Ascending aorta (tissue), 2 donors: ENCODE data around the gene SH2D3A. TPM values are rescaled to one million over a fixed set of nuclear protein-coding genes. Genes with fewer than 3 reads are reported as not detected.

ENCODE experiments used
- DNase-seq, 2 donors: peaks; one replicate each; pipeline ENCODE4 v3.0.0-alpha.2; 2019; ENCODE audit warnings: low spot score in 2 of 2
- H3K27ac ChIP-seq, 2 donors: fragments of 200-600 bp; sonication (generic); one replicate each; pipeline ENCODE4 v1.5.1; 2016 to 2017; ENCODE audit warnings: mild to moderate bottlenecking in 1 of 2
- H3K27me3 ChIP-seq: fragments of 200-600 bp; sonication (generic); one replicate; pipeline ENCODE4 v1.5.1; 2017
- H3K36me3 ChIP-seq, 2 donors: fragments of 200-600 bp; sonication (generic); one replicate each; pipeline ENCODE4 v1.5.1; 2016
- H3K4me1 ChIP-seq, 2 donors: fragments of 200-600 bp; sonication (generic); one replicate each; pipeline ENCODE4 v1.5.1; 2016 to 2017; ENCODE audit warnings: mild to moderate bottlenecking in 1 of 2
- H3K4me3 ChIP-seq, 2 donors: fragments of 200-600 bp; sonication (generic); one replicate each; pipeline ENCODE4 v1.5.1; 2016 to 2017; ENCODE audit warnings: mild to moderate bottlenecking in 1 of 2
- H3K9me3 ChIP-seq, 2 donors: fragments of 200-600 bp; sonication (generic); one replicate each; pipeline ENCODE4 v1.5.1; 2016
- CTCF ChIP-seq, 3 experiments: fragments of 200-600 bp in 2 of 3; fragments of 450-650 bp in 1 of 3; sonication (generic) in 2 of 3; IDR thresholded peaks; one replicate each; pipeline ENCODE4 v1.5.1; 2016 to 2019; ENCODE audit warnings: antibody characterized with exemption in 3 of 3, mild to moderate bottlenecking in 1 of 3, moderate library complexity in 1 of 3
- intact Hi-C: fragments of 100-400 bp; cut with DNase I; formaldehyde crosslinking; loops from one replicate; pipeline ENCODE4 v1.15.1; 2023
- total RNA-seq: library from RNA; depleted of rRNA; stranded (reverse); fragments of >200 nt; gene quantifications from one replicate; pipeline ENCODE4 v1.1.0, GENCODE V29; 2016

Gene SH2D3A
- total RNA-seq, 1 donor from 2014 or later = not detected

DNA sequence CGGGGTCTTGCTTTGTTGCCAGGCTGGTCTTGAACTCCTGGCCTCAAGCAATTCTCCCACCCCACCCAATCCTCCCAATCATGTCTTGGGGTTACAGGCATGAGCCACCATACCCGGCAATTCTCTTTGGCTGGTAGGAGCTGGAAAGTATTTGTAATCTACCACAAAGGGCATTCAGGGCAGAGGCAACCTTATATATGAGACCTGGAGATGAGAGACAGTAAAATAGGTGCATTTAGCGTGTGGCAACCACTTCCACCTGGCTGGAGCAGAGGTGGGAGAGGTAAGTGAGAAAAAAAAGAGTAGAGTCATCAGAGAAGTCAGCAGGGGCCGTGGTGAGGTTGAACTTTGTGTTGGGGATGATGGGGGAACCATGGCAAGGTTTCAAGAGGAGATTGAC lies 42.0 kb upstream of the SH2D3A start:
- H3K27me3 ChIP-seq = no peaks in the 10 kb centered on the region
- H3K4me3 ChIP-seq = no peak overlapping the region
- H3K4me1 ChIP-seq = no peaks in the 10 kb centered on the region
- H3K27ac ChIP-seq = no peak overlapping the region
- no peak for DNase-seq
- TF ChIP-seq CTCF (IDR thresholded peaks at IDR 0.05) = no peak
- no peaks in the 10 kb centered on the region for H3K36me3 ChIP-seq
- no peaks in the 10 kb centered on the region for H3K9me3 ChIP-seq
- intact Hi-C loops = no loop called here

- no peak for TF ChIP-seq CTCF (IDR thresholded peaks at IDR 0.05)
- Histone ChIP-seq H3K27ac (no peak overlapping the region), H3K27me3 (no peaks in the 10 kb centered on the region), H3K36me3 (no peaks in the 10 kb centered on the region), H3K4me3 (no peak overlapping the region), H3K9me3 (no peaks in the 10 kb centered on the region), H3K4me1 (no peaks in the 10 kb centered on the region)
- no peak for DNase-seq
- intact Hi-C loops = no loop called here
Observed at GRCh38 chr19:6808494-6808893, 41.3 kb upstream of the SH2D3A start.

GRCh38 chr19:6807291-6807690 lies 40.1 kb upstream of the SH2D3A start:
- H3K9me3 ChIP-seq = no peaks in the 10 kb centered on the region
- H3K27me3 ChIP-seq = no peaks in the 10 kb centered on the region
- H3K4me1 ChIP-seq = no peaks in the 10 kb centered on the region
- H3K27ac ChIP-seq = no peak overlapping the region
- H3K4me3 ChIP-seq = no peak overlapping the region
- no peak for TF ChIP-seq CTCF (IDR thresholded peaks at IDR 0.05)
- intact Hi-C loops = no loop called here
- no peak for DNase-seq
- no peaks in the 10 kb centered on the region for H3K36me3 ChIP-seq

GRCh38 chr19:6806488-6806887 lies 39.3 kb upstream of the SH2D3A start:
- no peak for TF ChIP-seq CTCF (IDR thresholded peaks at IDR 0.05)
- intact Hi-C loops = no loop called here
- peaks cover 0 to 2% of the 10 kb centered on the region in 2 donors for H3K4me1 ChIP-seq

GRCh38 chr19:6803036-6803404 lies 35.8 kb upstream of the SH2D3A start:
- TF ChIP-seq CTCF (IDR thresholded peaks at IDR 0.05) = no peak
- Histone ChIP-seq H3K36me3 (no peaks in the 10 kb centered on the region), H3K9me3 (no peaks in the 10 kb centered on the region), H3K27me3 (no peaks in the 10 kb centered on the region), H3K4me1 (peaks cover 3 to 5% of the 10 kb centered on the region in 2 donors), H3K27ac (no peak overlapping the region), H3K4me3 (no peak overlapping the region)
- intact Hi-C loops = no loop called here
- no peak for DNase-seq

More at GRCh38 chr19:6806488-6806887, 39.3 kb upstream of the SH2D3A start:
- Histone ChIP-seq H3K9me3 (no peaks in the 10 kb centered on the region), H3K27me3 (no peaks in the 10 kb centered on the region), H3K4me3 (no peak overlapping the region), H3K27ac (no peak overlapping the region), H3K36me3 (no peaks in the 10 kb centered on the region)
- DNase-seq = no peak
